ENCODE measurements around the gene MAP3K8. TPM values are rescaled to one million over a fixed set of nuclear protein-coding genes. Genes with fewer than 3 reads are reported as not detected.

The MAP3K8 gene
- total and polyA plus RNA-seq, 9 of the 15 experiments (the other 6 are each of a cell fraction or from before 2014, with no cell fraction given) = 6.9 to 23.6 (median 13.6) TPM

DNA sequence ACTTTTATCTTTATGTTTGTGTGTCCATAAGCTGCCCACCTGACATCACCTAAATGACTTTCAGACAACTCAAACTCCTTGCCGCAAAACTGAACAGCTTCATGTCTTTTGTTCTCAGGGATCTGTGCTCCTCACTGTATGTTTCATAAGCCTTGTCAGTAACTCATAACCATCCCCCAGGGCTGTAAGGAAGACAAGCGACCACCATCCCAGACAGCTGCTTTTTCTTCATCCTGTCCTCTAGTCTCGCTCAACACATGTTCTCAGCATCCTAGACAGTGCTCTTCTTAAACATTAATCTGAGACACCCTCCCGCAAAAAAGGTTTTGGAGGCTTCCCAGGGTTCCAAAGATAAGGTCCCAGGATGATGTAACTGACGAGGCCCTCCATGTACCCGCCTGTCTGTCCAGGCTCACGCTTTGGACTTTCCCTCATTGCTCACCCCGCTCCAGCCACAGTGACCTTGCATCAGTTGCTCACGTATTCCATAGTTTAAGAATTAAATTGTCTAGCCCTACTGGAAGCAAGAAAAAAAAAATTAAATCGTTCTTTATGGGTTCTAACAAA lies 69.8 kb downstream of the MAP3K8 start (continued):
- TF ChIP-seq PHF8 (IDR thresholded peaks at IDR 0.05; ENCODE audit: borderline replicate concordance, low read length) (no peak), TCF3 (CRISPR knock-in tag; IDR thresholded peaks at IDR 0.05) (peak; percentile 22), FOXJ3 (CRISPR knock-in tag; IDR thresholded peaks at IDR 0.05) (no peak), SIN3B (IDR thresholded peaks at IDR 0.05; ENCODE audit: low read depth) (no peak), ARID1B (IDR thresholded peaks at IDR 0.05) (0 out of 2 replicates have a peak, but pooled peaks have one; percentile 56), ARNT (IDR thresholded peaks at IDR 0.05) (no peak), SRF (CRISPR knock-in tag; IDR thresholded peaks at IDR 0.05) (no peak), DMBX1 (CRISPR knock-in tag; IDR thresholded peaks at IDR 0.05; ENCODE audit: borderline replicate concordance) (no peak), LCOR (CRISPR knock-in tag; IDR thresholded peaks at IDR 0.05) (0 out of 2 replicates have a peak, but pooled peaks have one; percentile 37), ZNF696 (CRISPR knock-in tag; conservative IDR thresholded peaks at IDR 0.05) (no peak), NFE2L1 (tag; IDR thresholded peaks at IDR 0.05; ENCODE audit: borderline replicate concordance, low read depth) (no peak), HDAC3 (IDR thresholded peaks at IDR 0.05; ENCODE audit: borderline replicate concordance, partially characterized antibody) (no peak), ESRRA (IDR thresholded peaks at IDR 0.05; ENCODE audit: borderline replicate concordance, low read depth) (peak; percentile 31; the same call in 1 of the 2 replicates), GATAD2A (IDR thresholded peaks at IDR 0.05) (no peak), RFX5 (IDR thresholded peaks at IDR 0.05; ENCODE audit: low read depth, low read length) (no peak)
- TF ChIP-seq, protein P1, sequence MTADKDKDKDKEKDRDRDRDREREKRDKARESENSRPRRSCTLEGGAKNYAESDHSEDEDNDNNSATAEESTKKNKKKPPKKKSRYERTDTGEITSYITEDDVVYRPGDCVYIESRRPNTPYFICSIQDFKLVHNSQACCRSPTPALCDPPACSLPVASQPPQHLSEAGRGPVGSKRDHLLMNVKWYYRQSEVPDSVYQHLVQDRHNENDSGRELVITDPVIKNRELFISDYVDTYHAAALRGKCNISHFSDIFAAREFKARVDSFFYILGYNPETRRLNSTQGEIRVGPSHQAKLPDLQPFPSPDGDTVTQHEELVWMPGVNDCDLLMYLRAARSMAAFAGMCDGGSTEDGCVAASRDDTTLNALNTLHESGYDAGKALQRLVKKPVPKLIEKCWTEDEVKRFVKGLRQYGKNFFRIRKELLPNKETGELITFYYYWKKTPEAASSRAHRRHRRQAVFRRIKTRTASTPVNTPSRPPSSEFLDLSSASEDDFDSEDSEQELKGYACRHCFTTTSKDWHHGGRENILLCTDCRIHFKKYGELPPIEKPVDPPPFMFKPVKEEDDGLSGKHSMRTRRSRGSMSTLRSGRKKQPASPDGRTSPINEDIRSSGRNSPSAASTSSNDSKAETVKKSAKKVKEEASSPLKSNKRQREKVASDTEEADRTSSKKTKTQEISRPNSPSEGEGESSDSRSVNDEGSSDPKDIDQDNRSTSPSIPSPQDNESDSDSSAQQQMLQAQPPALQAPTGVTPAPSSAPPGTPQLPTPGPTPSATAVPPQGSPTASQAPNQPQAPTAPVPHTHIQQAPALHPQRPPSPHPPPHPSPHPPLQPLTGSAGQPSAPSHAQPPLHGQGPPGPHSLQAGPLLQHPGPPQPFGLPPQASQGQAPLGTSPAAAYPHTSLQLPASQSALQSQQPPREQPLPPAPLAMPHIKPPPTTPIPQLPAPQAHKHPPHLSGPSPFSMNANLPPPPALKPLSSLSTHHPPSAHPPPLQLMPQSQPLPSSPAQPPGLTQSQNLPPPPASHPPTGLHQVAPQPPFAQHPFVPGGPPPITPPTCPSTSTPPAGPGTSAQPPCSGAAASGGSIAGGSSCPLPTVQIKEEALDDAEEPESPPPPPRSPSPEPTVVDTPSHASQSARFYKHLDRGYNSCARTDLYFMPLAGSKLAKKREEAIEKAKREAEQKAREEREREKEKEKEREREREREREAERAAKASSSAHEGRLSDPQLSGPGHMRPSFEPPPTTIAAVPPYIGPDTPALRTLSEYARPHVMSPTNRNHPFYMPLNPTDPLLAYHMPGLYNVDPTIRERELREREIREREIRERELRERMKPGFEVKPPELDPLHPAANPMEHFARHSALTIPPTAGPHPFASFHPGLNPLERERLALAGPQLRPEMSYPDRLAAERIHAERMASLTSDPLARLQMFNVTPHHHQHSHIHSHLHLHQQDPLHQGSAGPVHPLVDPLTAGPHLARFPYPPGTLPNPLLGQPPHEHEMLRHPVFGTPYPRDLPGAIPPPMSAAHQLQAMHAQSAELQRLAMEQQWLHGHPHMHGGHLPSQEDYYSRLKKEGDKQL (CRISPR knock-in tag; IDR thresholded peaks at IDR 0.05; ENCODE audit: borderline replicate concordance) = no peak
- TF ChIP-seq, protein P2, sequence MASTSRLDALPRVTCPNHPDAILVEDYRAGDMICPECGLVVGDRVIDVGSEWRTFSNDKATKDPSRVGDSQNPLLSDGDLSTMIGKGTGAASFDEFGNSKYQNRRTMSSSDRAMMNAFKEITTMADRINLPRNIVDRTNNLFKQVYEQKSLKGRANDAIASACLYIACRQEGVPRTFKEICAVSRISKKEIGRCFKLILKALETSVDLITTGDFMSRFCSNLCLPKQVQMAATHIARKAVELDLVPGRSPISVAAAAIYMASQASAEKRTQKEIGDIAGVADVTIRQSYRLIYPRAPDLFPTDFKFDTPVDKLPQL (IDR thresholded peaks at IDR 0.05; ENCODE audit: extremely low read depth, insufficient read length) = no peak
- TF ChIP-seq, protein P3, sequence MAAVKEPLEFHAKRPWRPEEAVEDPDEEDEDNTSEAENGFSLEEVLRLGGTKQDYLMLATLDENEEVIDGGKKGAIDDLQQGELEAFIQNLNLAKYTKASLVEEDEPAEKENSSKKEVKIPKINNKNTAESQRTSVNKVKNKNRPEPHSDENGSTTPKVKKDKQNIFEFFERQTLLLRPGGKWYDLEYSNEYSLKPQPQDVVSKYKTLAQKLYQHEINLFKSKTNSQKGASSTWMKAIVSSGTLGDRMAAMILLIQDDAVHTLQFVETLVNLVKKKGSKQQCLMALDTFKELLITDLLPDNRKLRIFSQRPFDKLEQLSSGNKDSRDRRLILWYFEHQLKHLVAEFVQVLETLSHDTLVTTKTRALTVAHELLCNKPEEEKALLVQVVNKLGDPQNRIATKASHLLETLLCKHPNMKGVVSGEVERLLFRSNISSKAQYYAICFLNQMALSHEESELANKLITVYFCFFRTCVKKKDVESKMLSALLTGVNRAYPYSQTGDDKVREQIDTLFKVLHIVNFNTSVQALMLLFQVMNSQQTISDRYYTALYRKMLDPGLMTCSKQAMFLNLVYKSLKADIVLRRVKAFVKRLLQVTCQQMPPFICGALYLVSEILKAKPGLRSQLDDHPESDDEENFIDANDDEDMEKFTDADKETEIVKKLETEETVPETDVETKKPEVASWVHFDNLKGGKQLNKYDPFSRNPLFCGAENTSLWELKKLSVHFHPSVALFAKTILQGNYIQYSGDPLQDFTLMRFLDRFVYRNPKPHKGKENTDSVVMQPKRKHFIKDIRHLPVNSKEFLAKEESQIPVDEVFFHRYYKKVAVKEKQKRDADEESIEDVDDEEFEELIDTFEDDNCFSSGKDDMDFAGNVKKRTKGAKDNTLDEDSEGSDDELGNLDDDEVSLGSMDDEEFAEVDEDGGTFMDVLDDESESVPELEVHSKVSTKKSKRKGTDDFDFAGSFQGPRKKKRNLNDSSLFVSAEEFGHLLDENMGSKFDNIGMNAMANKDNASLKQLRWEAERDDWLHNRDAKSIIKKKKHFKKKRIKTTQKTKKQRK (IDR thresholded peaks at IDR 0.05; ENCODE audit: borderline replicate concordance, low read depth, low read length) = no peak
